Neuronal stem cell (in vitro differentiated cells): ENCODE data around the gene RANBP1.

Source experiments
- DNase-seq: peaks from one replicate; pipeline ENCODE4 v3.0.0-alpha.2; 2013; ENCODE audit warnings: low spot score
- H2AFZ ChIP-seq: one replicate; pipeline ENCODE4 v1.6.1; 2013; ENCODE audit warnings: mild to moderate bottlenecking, low read length, inconsistent platforms
- H2AK5ac ChIP-seq: 2 replicates; pipeline ENCODE4 v1.6.1; 2013; ENCODE audit warnings: low read depth, mild to moderate bottlenecking, inconsistent platforms, low read length, moderate library complexity, mixed read lengths
- H2BK120ac ChIP-seq: 2 replicates; pipeline ENCODE4 v1.6.1; 2013; ENCODE audit warnings: low read depth, mild to moderate bottlenecking, inconsistent platforms, low read length, moderate library complexity, mixed read lengths
- H2BK12ac ChIP-seq: one replicate; pipeline ENCODE4 v1.6.1; 2013; ENCODE audit warnings: low read length, inconsistent platforms
- H2BK15ac ChIP-seq: 2 replicates; pipeline ENCODE4 v1.6.1; 2013; ENCODE audit warnings: mild to moderate bottlenecking, low read length, inconsistent platforms, mixed read lengths
- H2BK5ac ChIP-seq: one replicate; pipeline ENCODE4 v1.6.1; 2013; ENCODE audit warnings: inconsistent platforms, mild to moderate bottlenecking, low read length, moderate library complexity
- H3K14ac ChIP-seq: one replicate; pipeline ENCODE4 v1.6.1; 2013; ENCODE audit warnings: low read length, inconsistent platforms
- H3K18ac ChIP-seq: 2 replicates; pipeline ENCODE4 v1.6.1; 2013; ENCODE audit warnings: low read length, inconsistent platforms
- H3K23ac ChIP-seq: 2 replicates; pipeline ENCODE4 v1.6.1; 2013; ENCODE audit warnings: low read depth, mild to moderate bottlenecking, mixed read lengths, low read length, inconsistent platforms; ENCODE audit not compliant: poor library complexity
- H3K27ac ChIP-seq: replicated peaks from 3 replicates; pipeline ENCODE4 v1.5.1; 2013; ENCODE audit warnings: low read length, inconsistent platforms
- H3K27me3 ChIP-seq, 3 experiments: 2 replicates each; pipeline ENCODE4 v1.6.1; 2013; ENCODE audit warnings: low read length in 3 of 3, mild to moderate bottlenecking in 2 of 3, inconsistent platforms in 1 of 3, low read depth in 1 of 3, mixed read lengths in 1 of 3, moderate library complexity in 1 of 3; ENCODE audit not compliant: control insufficient read depth in 3 of 3, insufficient read depth in 3 of 3
- H3K36me3 ChIP-seq, 2 donors: replicated peaks in 1 of 2; 2 replicates each; pipeline ENCODE4 v1.6.1; 2013; ENCODE audit warnings: low read length in 2 of 2; ENCODE audit not compliant: control insufficient read depth in 2 of 2, insufficient read depth in 2 of 2
- H3K4ac ChIP-seq: 2 replicates; pipeline ENCODE4 v1.6.1; 2013; ENCODE audit warnings: inconsistent platforms, mild to moderate bottlenecking, low read length, moderate library complexity
- H3K4me1 ChIP-seq, 2 donors: 1 replicate in 1 of 2; 2 replicates in 1 of 2; pipeline ENCODE4 v1.6.1; 2013; ENCODE audit warnings: low read length in 2 of 2, low read depth in 1 of 2; ENCODE audit not compliant: control insufficient read depth in 2 of 2, insufficient read depth in 1 of 2
- H3K4me2 ChIP-seq: one replicate; pipeline ENCODE4 v1.6.1; 2013; ENCODE audit warnings: mild to moderate bottlenecking, low read length, inconsistent platforms; ENCODE audit not compliant: insufficient read depth, poor library complexity, severe bottlenecking
- H3K4me3 ChIP-seq, 2 donors: 2 replicates each; pipeline ENCODE4 v1.5.1; 2013; ENCODE audit warnings: low read length in 2 of 2, mild to moderate bottlenecking in 2 of 2, inconsistent platforms in 1 of 2, moderate library complexity in 1 of 2
- H3K79me1 ChIP-seq: one replicate; pipeline ENCODE4 v1.6.1; 2013; ENCODE audit warnings: low read depth, mild to moderate bottlenecking, inconsistent platforms, low read length, moderate library complexity
- H3K9ac ChIP-seq: one replicate; pipeline ENCODE4 v1.6.1; 2013; ENCODE audit warnings: mild to moderate bottlenecking, low read depth, low read length, inconsistent platforms; ENCODE audit not compliant: poor library complexity
- H3K9me3 ChIP-seq, 2 donors: replicated peaks in 1 of 2; 2 replicates each; pipeline versions ENCODE3 to v1.6.1; 2013; ENCODE audit warnings: low read length in 2 of 2, mild to moderate bottlenecking in 2 of 2, inconsistent platforms in 1 of 2, low read depth in 1 of 2, mixed read lengths in 1 of 2, moderate library complexity in 1 of 2; ENCODE audit not compliant: control insufficient read depth in 2 of 2, insufficient read depth in 1 of 2
- H4K8ac ChIP-seq: one replicate; pipeline ENCODE4 v1.6.1; 2013; ENCODE audit warnings: low read depth, mild to moderate bottlenecking, inconsistent platforms, low read length, moderate library complexity
- H4K91ac ChIP-seq: one replicate; pipeline ENCODE4 v1.6.1; 2013; ENCODE audit warnings: low read length, low read depth, mild to moderate bottlenecking, inconsistent platforms; ENCODE audit not compliant: poor library complexity
- WGBS, 2 donors: extraction: QIAGEN DNeasy Blood & Tissue Kit; methylation state at CpG; one replicate each; pipeline ENCODE4 v1.1.7; 2013; ENCODE audit warnings: missing lambda C conversion rate in 2 of 2, mixed read lengths in 1 of 2; ENCODE audit not compliant: insufficient read length in 2 of 2, insufficient replicate concordance in 1 of 2; ENCODE audit errors: extremely low coverage in 2 of 2; 5-methylcytosine and 5-hydroxymethylcytosine counted together

The RANBP1 gene

DNA sequence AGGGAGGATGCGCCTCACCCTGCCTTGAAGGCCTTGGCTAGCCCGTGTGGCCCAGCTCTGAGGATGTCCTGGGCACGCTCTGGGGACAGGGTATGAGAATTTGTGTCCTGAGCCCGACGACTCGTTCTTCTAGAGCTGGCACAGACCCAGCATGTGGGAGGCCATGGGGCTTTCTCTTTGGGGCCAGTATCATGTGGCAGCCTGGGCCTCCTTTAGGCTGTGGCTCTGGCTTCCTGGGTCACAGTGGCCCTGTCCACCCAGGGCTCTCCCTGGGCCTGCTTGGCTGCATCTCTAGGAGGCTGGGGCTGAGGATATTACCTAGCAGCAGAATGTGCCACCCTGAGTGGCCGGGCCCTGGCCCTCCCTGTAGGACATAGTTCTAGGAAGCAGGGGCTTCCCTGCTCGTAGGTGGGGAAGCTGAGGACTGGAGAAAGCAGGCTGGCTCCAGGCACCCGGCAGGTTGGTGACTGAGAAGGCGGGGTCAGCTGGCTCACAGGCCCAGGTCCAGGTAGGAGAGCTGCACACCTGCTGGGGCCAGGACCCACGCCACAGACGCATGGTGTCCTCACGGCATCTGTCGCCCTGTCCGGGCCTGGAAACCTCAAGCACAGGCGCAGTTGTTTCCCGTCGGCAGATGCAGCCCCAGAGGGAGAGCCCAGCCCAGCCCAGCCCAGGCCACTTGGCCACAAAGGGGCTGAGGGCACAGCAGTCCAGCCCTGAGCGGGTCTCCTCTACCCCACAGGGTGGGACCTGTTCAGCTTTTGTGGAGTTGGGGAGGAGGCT is 28.2 kb downstream of the RANBP1 start:
- no peak overlapping the region for H3K4me2 ChIP-seq
- H2BK5ac ChIP-seq, result no peak overlapping the region
- H3K4me3 ChIP-seq, result no peak overlapping the region
- H2BK15ac ChIP-seq, result no peak overlapping the region
- no peak overlapping the region for H3K27ac ChIP-seq
- peak overlapping the region; percentile 48 for H3K18ac ChIP-seq
- H3K4me1 ChIP-seq, result no peaks in the 10 kb centered on the region
- no peak overlapping the region for H3K14ac ChIP-seq
- no peak overlapping the region for H3K4ac ChIP-seq
- DNase-seq, result no peak
- H3K79me1 ChIP-seq, result peaks cover 14% of the 10 kb centered on the region
- H3K23ac ChIP-seq, result peak overlapping the region; percentile 85
- H4K91ac ChIP-seq, result no peak overlapping the region
- no peak overlapping the region for H2AFZ ChIP-seq
- no peak overlapping the region for H3K9ac ChIP-seq
- no peak overlapping the region for H2BK12ac ChIP-seq
- WGBS, 2 donors, result no CpG with 5 or more reads among the region's 19 CpGs
- H3K27me3 ChIP-seq, result no peaks in the 10 kb centered on the region
- H3K9me3 ChIP-seq, result no peaks in the 10 kb centered on the region
- peaks cover 5 to 10% of the 10 kb centered on the region in 2 donors for H3K36me3 ChIP-seq
- no peak overlapping the region for H4K8ac ChIP-seq
- no peak overlapping the region for H2AK5ac ChIP-seq
- H2BK120ac ChIP-seq, result no peak overlapping the region

- Histone ChIP-seq H2AFZ (no peak overlapping the region), H3K9me3 (no peaks in the 10 kb centered on the region), H3K36me3 (peaks cover 0 to 3% of the 10 kb centered on the region in 2 donors), H4K91ac (no peak overlapping the region), H3K4ac (no peak overlapping the region), H3K4me2 (no peak overlapping the region), H3K79me1 (peaks cover 8% of the 10 kb centered on the region), H4K8ac (no peak overlapping the region), H3K4me3 (no peak overlapping the region), H3K4me1 (no peaks in the 10 kb centered on the region), H2BK120ac (no peak overlapping the region), H3K14ac (peak overlapping the region; percentile 38), H3K27ac (no peak overlapping the region), H3K23ac (peak overlapping the region; percentile 65), H2BK15ac (no peak overlapping the region), H3K27me3 (no peaks in the 10 kb centered on the region), H3K18ac (no peak overlapping the region), H3K9ac (peak overlapping the region; percentile 30), H2AK5ac (no peak overlapping the region), H2BK5ac (no peak overlapping the region), H2BK12ac (no peak overlapping the region)
- DNase-seq, result no peak
- WGBS, 2 donors, result no CpG with 5 or more reads among the region's 22 CpGs
These were observed 29.4 kb downstream of the RANBP1 start for GRCh38 chr22:20145206-20145831.

DNA sequence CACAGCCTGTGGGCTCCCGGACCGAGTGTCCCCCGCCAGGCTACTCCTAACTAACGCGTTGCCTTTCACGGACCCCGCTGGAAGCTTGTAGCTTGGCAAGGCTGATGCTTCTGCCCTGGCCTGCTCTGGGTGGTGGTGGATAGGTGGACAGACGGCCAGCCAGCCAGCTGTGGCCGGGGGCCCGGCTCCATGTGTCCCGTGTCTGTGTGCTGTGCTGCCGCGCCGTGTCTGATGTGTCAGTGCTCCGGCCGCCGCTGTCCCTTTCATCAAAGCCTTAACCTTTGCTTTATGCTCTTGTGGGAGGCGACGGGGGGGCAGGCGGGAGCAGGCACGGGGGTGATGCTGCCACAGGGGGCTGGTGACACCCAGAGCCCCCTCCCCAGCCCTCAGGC is 29.9 kb downstream of the RANBP1 start:
- Histone ChIP-seq H2BK120ac (no peak overlapping the region), H2BK12ac (no peak overlapping the region), H4K91ac (no peak overlapping the region), H3K27me3 (no peaks in the 10 kb centered on the region), H4K8ac (no peak overlapping the region), H3K79me1 (peaks cover 4% of the 10 kb centered on the region), H2BK5ac (no peak overlapping the region), H3K36me3 (peaks cover 0 to 3% of the 10 kb centered on the region in 2 donors), H3K18ac (no peak overlapping the region), H3K27ac (no peak overlapping the region), H3K4me3 (no peak overlapping the region), H2AK5ac (no peak overlapping the region), H3K4me2 (no peak overlapping the region), H3K9me3 (no peaks in the 10 kb centered on the region), H2BK15ac (no peak overlapping the region), H3K4ac (no peak overlapping the region), H3K4me1 (no peaks in the 10 kb centered on the region), H3K23ac (peak overlapping the region; percentile 44), H3K14ac (peak overlapping the region; percentile 21), H2AFZ (no peak overlapping the region), H3K9ac (no peak overlapping the region)
- DNase-seq, result no peak
- no CpG with 5 or more reads among the region's 21 CpGs for WGBS, 2 donors

- Histone ChIP-seq H4K91ac (no peak overlapping the region), H2BK12ac (no peak overlapping the region), H3K4me3 (no peak overlapping the region), H3K36me3 (no peaks in the 10 kb centered on the region), H3K4me2 (no peak overlapping the region), H3K4me1 (peaks cover 0 to 1% of the 10 kb centered on the region in 2 donors), H3K18ac (peak overlapping the region; percentile 48), H2AK5ac (no peak overlapping the region), H3K27me3 (no peaks in the 10 kb centered on the region), H3K9ac (no peak overlapping the region), H3K14ac (no peak overlapping the region), H2BK120ac (no peak overlapping the region), H3K4ac (no peak overlapping the region), H2AFZ (no peak overlapping the region), H3K9me3 (no peaks in the 10 kb centered on the region), H4K8ac (no peak overlapping the region), H3K23ac (peak overlapping the region; percentile 73), H3K27ac (no peak overlapping the region), H3K79me1 (peaks cover 2% of the 10 kb centered on the region), H2BK15ac (no peak overlapping the region), H2BK5ac (no peak overlapping the region)
- DNase-seq, result no peak
- WGBS, 2 donors, result no CpG with 5 or more reads among the region's 22 CpGs
These were observed 30.9 kb downstream of the RANBP1 start for GRCh38 chr22:20146777-20147176.
